ENCODE results near the gene PPWD1. TPM values are rescaled to one million over a fixed set of nuclear protein-coding genes. Genes with fewer than 3 reads are reported as not detected.

PPWD1 gene
- total and polyA plus RNA-seq, 2 of the 13 experiments (the other 11 are each of a cell fraction or from before 2014, with no cell fraction given): 7.4 to 44.3 TPM

DNA sequence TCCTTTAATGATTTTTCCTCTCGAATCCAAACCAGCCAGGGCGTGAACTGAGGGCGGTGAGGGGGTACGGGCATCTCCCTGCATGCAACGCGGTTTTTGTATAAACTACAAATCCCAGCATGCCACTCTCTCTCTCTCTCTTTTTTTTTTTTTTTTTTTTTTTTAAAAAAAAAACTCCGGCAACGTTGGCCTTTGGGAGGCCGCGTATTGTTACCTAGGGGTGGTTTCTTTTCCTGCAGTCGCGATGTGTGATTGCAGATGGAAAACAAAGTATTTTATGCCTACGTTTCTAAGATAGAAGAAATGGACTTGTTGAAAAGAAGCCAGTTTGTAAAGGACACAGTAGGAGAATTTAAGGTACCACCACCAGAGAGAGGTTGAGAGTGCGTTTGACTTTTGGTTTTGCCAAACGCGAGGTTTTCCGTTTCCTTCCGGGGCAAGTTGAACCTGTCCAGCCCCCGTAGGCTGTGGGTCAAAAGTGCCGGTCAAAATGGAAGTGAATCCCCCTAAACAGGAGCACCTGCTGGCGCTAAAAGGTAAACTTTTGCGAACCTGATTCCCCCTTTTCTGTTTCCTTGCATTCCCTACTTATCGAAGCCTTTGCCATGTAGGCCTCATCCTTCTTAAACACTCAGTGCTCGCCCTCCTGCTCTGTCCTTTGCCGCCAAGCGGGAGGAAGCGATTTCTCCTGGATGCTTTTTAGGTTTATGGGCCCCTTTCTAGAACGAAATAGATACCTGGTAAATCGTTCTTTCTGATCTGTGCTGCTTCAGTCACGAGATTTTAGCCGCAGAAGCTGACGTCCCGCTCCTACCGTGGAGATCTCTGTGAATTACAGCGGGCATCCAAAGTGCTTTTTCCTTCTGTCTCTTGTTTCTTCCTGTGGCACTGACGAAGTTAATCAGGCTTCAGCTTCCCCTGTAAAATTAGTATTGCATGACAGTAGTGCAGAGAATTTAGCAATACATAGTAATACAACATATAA is 61.8 kb downstream of the PPWD1 start, which contains the start of the genes SHLD3 and TRAPPC13 (continued):
- peak; percentile 34; the same call in 1 of the 2 replicates for TF ChIP-seq EHMT2 (IDR thresholded peaks at IDR 0.05; ENCODE audit: borderline replicate concordance, low read depth, low read length)
- TF ChIP-seq CEBPB (IDR thresholded peaks at IDR 0.05; ENCODE audit: borderline replicate concordance, low read depth, low read length): no peak
- no peak for TF ChIP-seq ZNF670 (CRISPR knock-in tag; IDR thresholded peaks at IDR 0.05; ENCODE audit: borderline replicate concordance)
- TF ChIP-seq ZNF280B (CRISPR knock-in tag; IDR thresholded peaks at IDR 0.05; ENCODE audit: borderline replicate concordance): no peak
- no peak for TF ChIP-seq RAD51 (IDR thresholded peaks at IDR 0.05; ENCODE audit: borderline replicate concordance)
- no peak for TF ChIP-seq HNF1A (IDR thresholded peaks at IDR 0.05; ENCODE audit: low read depth)
- TF ChIP-seq HNF1A (CRISPR knock-in tag; IDR thresholded peaks at IDR 0.05; ENCODE audit: borderline replicate concordance): no peak
- no peak for TF ChIP-seq ZNF576 (CRISPR knock-in tag; IDR thresholded peaks at IDR 0.05)
- TF ChIP-seq SP5 (CRISPR knock-in tag; IDR thresholded peaks at IDR 0.05; ENCODE audit: borderline replicate concordance, low read depth): no peak
- TF ChIP-seq, protein P1, sequence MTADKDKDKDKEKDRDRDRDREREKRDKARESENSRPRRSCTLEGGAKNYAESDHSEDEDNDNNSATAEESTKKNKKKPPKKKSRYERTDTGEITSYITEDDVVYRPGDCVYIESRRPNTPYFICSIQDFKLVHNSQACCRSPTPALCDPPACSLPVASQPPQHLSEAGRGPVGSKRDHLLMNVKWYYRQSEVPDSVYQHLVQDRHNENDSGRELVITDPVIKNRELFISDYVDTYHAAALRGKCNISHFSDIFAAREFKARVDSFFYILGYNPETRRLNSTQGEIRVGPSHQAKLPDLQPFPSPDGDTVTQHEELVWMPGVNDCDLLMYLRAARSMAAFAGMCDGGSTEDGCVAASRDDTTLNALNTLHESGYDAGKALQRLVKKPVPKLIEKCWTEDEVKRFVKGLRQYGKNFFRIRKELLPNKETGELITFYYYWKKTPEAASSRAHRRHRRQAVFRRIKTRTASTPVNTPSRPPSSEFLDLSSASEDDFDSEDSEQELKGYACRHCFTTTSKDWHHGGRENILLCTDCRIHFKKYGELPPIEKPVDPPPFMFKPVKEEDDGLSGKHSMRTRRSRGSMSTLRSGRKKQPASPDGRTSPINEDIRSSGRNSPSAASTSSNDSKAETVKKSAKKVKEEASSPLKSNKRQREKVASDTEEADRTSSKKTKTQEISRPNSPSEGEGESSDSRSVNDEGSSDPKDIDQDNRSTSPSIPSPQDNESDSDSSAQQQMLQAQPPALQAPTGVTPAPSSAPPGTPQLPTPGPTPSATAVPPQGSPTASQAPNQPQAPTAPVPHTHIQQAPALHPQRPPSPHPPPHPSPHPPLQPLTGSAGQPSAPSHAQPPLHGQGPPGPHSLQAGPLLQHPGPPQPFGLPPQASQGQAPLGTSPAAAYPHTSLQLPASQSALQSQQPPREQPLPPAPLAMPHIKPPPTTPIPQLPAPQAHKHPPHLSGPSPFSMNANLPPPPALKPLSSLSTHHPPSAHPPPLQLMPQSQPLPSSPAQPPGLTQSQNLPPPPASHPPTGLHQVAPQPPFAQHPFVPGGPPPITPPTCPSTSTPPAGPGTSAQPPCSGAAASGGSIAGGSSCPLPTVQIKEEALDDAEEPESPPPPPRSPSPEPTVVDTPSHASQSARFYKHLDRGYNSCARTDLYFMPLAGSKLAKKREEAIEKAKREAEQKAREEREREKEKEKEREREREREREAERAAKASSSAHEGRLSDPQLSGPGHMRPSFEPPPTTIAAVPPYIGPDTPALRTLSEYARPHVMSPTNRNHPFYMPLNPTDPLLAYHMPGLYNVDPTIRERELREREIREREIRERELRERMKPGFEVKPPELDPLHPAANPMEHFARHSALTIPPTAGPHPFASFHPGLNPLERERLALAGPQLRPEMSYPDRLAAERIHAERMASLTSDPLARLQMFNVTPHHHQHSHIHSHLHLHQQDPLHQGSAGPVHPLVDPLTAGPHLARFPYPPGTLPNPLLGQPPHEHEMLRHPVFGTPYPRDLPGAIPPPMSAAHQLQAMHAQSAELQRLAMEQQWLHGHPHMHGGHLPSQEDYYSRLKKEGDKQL (CRISPR knock-in tag; IDR thresholded peaks at IDR 0.05; ENCODE audit: low read depth): no peak
- TF ChIP-seq ZNF547 (CRISPR knock-in tag; IDR thresholded peaks at IDR 0.05): no peak
- TF ChIP-seq ZNF333 (CRISPR knock-in tag; IDR thresholded peaks at IDR 0.05; ENCODE audit: borderline replicate concordance): no peak
- TF ChIP-seq TBL1XR1 (IDR thresholded peaks at IDR 0.05; ENCODE audit: borderline replicate concordance, low read length, partially characterized antibody): no peak
- no peak for TF ChIP-seq TRAFD1 (CRISPR knock-in tag; IDR thresholded peaks at IDR 0.05; ENCODE audit: borderline replicate concordance)

Measured in HepG2 (cell line).